ENCODE data around the gene PSTPIP1. TPM values are rescaled to one million over a fixed set of nuclear protein-coding genes. Genes with fewer than 3 reads are reported as not detected.

The PSTPIP1 gene
- total and polyA plus RNA-seq, 2 of the 8 experiments (the other 6 are each of a cell fraction or from before 2014, with no cell fraction given): 1.6 to 1.8 TPM

GRCh38 chr15:77083381-77084160 is 88.6 kb downstream of the PSTPIP1 start (continued):
- TF ChIP-seq, protein P1, sequence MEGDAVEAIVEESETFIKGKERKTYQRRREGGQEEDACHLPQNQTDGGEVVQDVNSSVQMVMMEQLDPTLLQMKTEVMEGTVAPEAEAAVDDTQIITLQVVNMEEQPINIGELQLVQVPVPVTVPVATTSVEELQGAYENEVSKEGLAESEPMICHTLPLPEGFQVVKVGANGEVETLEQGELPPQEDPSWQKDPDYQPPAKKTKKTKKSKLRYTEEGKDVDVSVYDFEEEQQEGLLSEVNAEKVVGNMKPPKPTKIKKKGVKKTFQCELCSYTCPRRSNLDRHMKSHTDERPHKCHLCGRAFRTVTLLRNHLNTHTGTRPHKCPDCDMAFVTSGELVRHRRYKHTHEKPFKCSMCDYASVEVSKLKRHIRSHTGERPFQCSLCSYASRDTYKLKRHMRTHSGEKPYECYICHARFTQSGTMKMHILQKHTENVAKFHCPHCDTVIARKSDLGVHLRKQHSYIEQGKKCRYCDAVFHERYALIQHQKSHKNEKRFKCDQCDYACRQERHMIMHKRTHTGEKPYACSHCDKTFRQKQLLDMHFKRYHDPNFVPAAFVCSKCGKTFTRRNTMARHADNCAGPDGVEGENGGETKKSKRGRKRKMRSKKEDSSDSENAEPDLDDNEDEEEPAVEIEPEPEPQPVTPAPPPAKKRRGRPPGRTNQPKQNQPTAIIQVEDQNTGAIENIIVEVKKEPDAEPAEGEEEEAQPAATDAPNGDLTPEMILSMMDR (IDR thresholded peaks at IDR 0.05; ENCODE audit: control extremely low read depth in 1 of 3, insufficient read depth in 1 of 3, low read depth in 1 of 3, low read length in 3 of 3): no peak
- TF ChIP-seq MAX (IDR thresholded peaks at IDR 0.05) (peak; percentile 47), RFX5 (IDR thresholded peaks at IDR 0.05; ENCODE audit: borderline replicate concordance, low read depth, low read length) (peak; percentile 53; the same call in 1 of the 2 replicates), SP1 (IDR thresholded peaks at IDR 0.05; ENCODE audit: low read depth, low read length) (peak; percentile 34; the same call in 1 of the 2 replicates), HDAC2 (IDR thresholded peaks at IDR 0.05; ENCODE audit: borderline replicate concordance in 1 of 2, low read depth in 2 of 2, low read length in 2 of 2) (no peak)
- TF ChIP-seq, protein P2, sequence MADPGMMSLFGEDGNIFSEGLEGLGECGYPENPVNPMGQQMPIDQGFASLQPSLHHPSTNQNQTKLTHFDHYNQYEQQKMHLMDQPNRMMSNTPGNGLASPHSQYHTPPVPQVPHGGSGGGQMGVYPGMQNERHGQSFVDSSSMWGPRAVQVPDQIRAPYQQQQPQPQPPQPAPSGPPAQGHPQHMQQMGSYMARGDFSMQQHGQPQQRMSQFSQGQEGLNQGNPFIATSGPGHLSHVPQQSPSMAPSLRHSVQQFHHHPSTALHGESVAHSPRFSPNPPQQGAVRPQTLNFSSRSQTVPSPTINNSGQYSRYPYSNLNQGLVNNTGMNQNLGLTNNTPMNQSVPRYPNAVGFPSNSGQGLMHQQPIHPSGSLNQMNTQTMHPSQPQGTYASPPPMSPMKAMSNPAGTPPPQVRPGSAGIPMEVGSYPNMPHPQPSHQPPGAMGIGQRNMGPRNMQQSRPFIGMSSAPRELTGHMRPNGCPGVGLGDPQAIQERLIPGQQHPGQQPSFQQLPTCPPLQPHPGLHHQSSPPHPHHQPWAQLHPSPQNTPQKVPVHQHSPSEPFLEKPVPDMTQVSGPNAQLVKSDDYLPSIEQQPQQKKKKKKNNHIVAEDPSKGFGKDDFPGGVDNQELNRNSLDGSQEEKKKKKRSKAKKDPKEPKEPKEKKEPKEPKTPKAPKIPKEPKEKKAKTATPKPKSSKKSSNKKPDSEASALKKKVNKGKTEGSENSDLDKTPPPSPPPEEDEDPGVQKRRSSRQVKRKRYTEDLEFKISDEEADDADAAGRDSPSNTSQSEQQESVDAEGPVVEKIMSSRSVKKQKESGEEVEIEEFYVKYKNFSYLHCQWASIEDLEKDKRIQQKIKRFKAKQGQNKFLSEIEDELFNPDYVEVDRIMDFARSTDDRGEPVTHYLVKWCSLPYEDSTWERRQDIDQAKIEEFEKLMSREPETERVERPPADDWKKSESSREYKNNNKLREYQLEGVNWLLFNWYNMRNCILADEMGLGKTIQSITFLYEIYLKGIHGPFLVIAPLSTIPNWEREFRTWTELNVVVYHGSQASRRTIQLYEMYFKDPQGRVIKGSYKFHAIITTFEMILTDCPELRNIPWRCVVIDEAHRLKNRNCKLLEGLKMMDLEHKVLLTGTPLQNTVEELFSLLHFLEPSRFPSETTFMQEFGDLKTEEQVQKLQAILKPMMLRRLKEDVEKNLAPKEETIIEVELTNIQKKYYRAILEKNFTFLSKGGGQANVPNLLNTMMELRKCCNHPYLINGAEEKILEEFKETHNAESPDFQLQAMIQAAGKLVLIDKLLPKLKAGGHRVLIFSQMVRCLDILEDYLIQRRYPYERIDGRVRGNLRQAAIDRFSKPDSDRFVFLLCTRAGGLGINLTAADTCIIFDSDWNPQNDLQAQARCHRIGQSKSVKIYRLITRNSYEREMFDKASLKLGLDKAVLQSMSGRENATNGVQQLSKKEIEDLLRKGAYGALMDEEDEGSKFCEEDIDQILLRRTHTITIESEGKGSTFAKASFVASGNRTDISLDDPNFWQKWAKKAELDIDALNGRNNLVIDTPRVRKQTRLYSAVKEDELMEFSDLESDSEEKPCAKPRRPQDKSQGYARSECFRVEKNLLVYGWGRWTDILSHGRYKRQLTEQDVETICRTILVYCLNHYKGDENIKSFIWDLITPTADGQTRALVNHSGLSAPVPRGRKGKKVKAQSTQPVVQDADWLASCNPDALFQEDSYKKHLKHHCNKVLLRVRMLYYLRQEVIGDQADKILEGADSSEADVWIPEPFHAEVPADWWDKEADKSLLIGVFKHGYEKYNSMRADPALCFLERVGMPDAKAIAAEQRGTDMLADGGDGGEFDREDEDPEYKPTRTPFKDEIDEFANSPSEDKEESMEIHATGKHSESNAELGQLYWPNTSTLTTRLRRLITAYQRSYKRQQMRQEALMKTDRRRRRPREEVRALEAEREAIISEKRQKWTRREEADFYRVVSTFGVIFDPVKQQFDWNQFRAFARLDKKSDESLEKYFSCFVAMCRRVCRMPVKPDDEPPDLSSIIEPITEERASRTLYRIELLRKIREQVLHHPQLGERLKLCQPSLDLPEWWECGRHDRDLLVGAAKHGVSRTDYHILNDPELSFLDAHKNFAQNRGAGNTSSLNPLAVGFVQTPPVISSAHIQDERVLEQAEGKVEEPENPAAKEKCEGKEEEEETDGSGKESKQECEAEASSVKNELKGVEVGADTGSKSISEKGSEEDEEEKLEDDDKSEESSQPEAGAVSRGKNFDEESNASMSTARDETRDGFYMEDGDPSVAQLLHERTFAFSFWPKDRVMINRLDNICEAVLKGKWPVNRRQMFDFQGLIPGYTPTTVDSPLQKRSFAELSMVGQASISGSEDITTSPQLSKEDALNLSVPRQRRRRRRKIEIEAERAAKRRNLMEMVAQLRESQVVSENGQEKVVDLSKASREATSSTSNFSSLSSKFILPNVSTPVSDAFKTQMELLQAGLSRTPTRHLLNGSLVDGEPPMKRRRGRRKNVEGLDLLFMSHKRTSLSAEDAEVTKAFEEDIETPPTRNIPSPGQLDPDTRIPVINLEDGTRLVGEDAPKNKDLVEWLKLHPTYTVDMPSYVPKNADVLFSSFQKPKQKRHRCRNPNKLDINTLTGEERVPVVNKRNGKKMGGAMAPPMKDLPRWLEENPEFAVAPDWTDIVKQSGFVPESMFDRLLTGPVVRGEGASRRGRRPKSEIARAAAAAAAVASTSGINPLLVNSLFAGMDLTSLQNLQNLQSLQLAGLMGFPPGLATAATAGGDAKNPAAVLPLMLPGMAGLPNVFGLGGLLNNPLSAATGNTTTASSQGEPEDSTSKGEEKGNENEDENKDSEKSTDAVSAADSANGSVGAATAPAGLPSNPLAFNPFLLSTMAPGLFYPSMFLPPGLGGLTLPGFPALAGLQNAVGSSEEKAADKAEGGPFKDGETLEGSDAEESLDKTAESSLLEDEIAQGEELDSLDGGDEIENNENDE (IDR thresholded peaks at IDR 0.05; ENCODE audit: insufficient replicate concordance, low read length): no peak
